GM12801 (cell line): Measurements from ENCODE around the gene SLC22A9.

Source experiments
- TF ChIP-seq, protein P1 (sequence below): IDR thresholded peaks from one replicate; pipeline ENCODE4 v1.5.1; 2011; ENCODE audit warnings: control low read depth; ENCODE audit not compliant: insufficient read length; ENCODE audit errors: extremely low read depth

The SLC22A9 gene

GRCh38 chr11:63369165-63369970 lies at the start of gene SLC22A9:
Gene SLC22A9 (plus strand): TSS chr11:63369785. CDS start chr11:63370057, 272 bp downstream.
- TF ChIP-seq, protein P1, sequence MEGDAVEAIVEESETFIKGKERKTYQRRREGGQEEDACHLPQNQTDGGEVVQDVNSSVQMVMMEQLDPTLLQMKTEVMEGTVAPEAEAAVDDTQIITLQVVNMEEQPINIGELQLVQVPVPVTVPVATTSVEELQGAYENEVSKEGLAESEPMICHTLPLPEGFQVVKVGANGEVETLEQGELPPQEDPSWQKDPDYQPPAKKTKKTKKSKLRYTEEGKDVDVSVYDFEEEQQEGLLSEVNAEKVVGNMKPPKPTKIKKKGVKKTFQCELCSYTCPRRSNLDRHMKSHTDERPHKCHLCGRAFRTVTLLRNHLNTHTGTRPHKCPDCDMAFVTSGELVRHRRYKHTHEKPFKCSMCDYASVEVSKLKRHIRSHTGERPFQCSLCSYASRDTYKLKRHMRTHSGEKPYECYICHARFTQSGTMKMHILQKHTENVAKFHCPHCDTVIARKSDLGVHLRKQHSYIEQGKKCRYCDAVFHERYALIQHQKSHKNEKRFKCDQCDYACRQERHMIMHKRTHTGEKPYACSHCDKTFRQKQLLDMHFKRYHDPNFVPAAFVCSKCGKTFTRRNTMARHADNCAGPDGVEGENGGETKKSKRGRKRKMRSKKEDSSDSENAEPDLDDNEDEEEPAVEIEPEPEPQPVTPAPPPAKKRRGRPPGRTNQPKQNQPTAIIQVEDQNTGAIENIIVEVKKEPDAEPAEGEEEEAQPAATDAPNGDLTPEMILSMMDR: no peak

DNA sequence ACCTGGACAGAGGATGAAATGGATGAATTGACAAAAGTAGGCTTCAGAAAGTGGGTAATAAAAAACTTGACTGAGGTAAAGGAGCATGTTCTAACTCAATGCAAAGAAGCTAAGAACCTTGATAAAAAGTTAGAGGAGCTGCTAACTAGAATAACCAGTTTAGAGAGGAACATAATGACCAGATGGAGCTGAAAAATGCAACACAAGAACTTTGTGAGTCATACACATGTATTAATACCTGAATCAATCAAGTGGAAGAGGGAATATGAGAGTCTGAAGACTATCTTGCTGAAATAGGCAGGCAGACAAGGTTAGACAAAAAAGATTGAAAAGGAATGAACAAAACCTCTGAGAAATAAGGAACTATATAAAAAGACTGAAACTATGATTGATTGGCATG lies 47.9 kb upstream of the SLC22A9 start:
- TF ChIP-seq, protein P1: no peak

DNA sequence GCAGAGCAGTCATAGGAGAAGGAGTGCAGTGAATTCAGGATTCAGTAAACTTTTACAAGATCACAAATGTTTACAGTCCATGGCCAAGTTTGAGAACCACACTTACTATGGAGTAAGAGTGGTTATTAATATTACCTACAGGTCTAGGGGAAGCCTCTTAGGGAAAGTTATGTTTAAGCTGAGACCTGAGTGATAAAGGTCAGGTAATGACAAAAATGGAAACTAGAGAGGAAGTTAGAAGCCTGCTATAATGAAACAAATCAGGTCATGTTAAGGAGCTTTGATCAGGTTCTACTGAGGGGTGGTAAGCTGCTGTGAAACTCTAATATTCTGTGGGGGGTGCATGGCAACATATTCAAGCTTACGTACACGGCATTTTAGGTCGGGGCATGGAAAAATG lies 32.5 kb upstream of the SLC22A9 start:
- TF ChIP-seq, protein P1: no peak

- TF ChIP-seq, protein P1: no peak
These were observed 26.5 kb upstream of the SLC22A9 start for GRCh38 chr11:63343130-63343529.

DNA sequence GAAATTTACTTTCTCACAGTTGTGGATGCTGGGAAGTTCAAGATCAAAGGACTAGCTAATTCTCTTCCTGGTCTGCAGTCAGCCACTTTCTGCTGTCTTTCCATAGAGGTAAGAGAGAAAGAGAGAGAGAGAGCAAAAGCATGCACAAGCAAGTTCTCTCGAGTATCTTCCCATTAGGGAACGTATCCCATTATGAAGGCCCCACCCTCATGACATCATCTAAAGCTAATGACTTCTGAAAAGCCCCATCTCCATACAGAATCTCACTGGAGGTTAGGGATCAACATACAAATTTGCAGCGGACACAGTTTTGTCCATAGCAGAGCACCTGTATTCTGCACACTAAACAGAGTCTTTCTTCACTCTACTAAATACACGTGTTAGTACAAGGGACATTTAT lies 17.4 kb upstream of the SLC22A9 start:
- TF ChIP-seq, protein P1: no peak

- TF ChIP-seq, protein P1: no peak
These were observed 7.3 kb upstream of the SLC22A9 start for GRCh38 chr11:63362196-63362793.

- TF ChIP-seq, protein P1: no peak
These were observed 495 bp downstream of the SLC22A9 start for GRCh38 chr11:63369971-63370588.
